ENCODE data around the gene MYH6. TPM values are rescaled to one million over a fixed set of nuclear protein-coding genes. Genes with fewer than 3 reads are reported as not detected.
"Not testable (repeated sequence)": the region's sequence is repeated elsewhere in the genome, so short reads cannot be mapped to it uniquely, and the experiment has no call there.

Gene MYH6
- total RNA-seq, 1 experiment from 2014 or later = 0.09 TPM

- POLR2A ChIA-PET = no interaction called here
- H3K4me3 Mint-ChIP-seq = no peak overlapping the region
- TF ChIP-seq ETV6 (CRISPR knock-in tag; IDR thresholded peaks at IDR 0.05) (no peak), HMGA2 (CRISPR knock-in tag; IDR thresholded peaks at IDR 0.05) (no peak), MLX (CRISPR knock-in tag; IDR thresholded peaks at IDR 0.05) (no peak), ZBTB21 (CRISPR knock-in tag; IDR thresholded peaks at IDR 0.05; ENCODE audit: borderline replicate concordance) (no peak), ATF6 (CRISPR knock-in tag; IDR thresholded peaks at IDR 0.05) (no peak), AFF4 (CRISPR knock-in tag; IDR thresholded peaks at IDR 0.05; ENCODE audit: borderline replicate concordance) (no peak), E2F4 (CRISPR knock-in tag; IDR thresholded peaks at IDR 0.05; ENCODE audit: borderline replicate concordance, low read depth) (no peak), ZNF425 (CRISPR knock-in tag; conservative IDR thresholded peaks at IDR 0.05) (no peak), NFE2L1 (CRISPR knock-in tag; IDR thresholded peaks at IDR 0.05) (no peak), ZNF281 (CRISPR knock-in tag; IDR thresholded peaks at IDR 0.05) (no peak), E2F1 (CRISPR knock-in tag; IDR thresholded peaks at IDR 0.05) (no peak), ZMAT4 (CRISPR knock-in tag; IDR thresholded peaks at IDR 0.05) (no peak), OVOL2 (CRISPR knock-in tag; IDR thresholded peaks at IDR 0.05; ENCODE audit: borderline replicate concordance) (no peak), ZNF671 (CRISPR knock-in tag; IDR thresholded peaks at IDR 0.05) (no peak), NFATC4 (CRISPR knock-in tag; IDR thresholded peaks at IDR 0.05) (no peak), EMX1 (CRISPR knock-in tag; IDR thresholded peaks at IDR 0.05) (no peak), FOXJ3 (CRISPR knock-in tag; IDR thresholded peaks at IDR 0.05; ENCODE audit: borderline replicate concordance) (no peak)
- no peak for DNase-seq (ENCODE audit: low spot score)
- H3K4me1 Mint-ChIP-seq = peaks cover 11% of the 10 kb centered on the region
- H3K36me3 Mint-ChIP-seq = no peaks in the 10 kb centered on the region
- ATAC-seq = no peak
- CTCF ChIA-PET = interaction anchor here (0.9 to 3.7 kb wide), 4 partner anchors 8 to 70 kb away, joined by 5 to 27 read pairs (median 10); no protein-coding TSS in a partner anchor
- no peaks in the 10 kb centered on the region for H3K9me3 Mint-ChIP-seq
- H3K27ac Mint-ChIP-seq = no peak overlapping the region
- peaks cover 34% of the 10 kb centered on the region for H3K27me3 Mint-ChIP-seq (ENCODE audit: low read depth)
Measured at GRCh38 chr14:23386999-23387398, 21.1 kb downstream of the MYH6 start.

- POLR2A ChIA-PET; ATAC-seq; H3K9me3 Mint-ChIP-seq; DNase-seq (ENCODE audit: low spot score); H3K27ac Mint-ChIP-seq; H3K36me3 Mint-ChIP-seq; H3K4me3 Mint-ChIP-seq: not testable (repeated sequence)
- Mint-ChIP-seq H3K4me1 (peaks cover 11% of the 10 kb centered on the region), H3K27me3 (ENCODE audit: low read depth) (peaks cover 38% of the 10 kb centered on the region)
- CTCF ChIA-PET = interaction anchor here (1.0 to 2.2 kb wide), 3 partner anchors 17 to 70 kb away, joined by 3 to 14 read pairs (median 4); no protein-coding TSS in a partner anchor
Measured at GRCh38 chr14:23386266-23386657, 21.8 kb downstream of the MYH6 start.
